Mesothelial cell of epicardium (in vitro differentiated cells): ENCODE data around the gene TEX35. TPM values are rescaled to one million over a fixed set of nuclear protein-coding genes. Genes with fewer than 3 reads are reported as not detected.

Experiments
- DNase-seq, 2 experiments: peaks; one replicate each; pipeline ENCODE4 v3.0.0; 2021; ENCODE audit warnings: low spot score in 2 of 2; ENCODE audit not compliant: unreplicated experiment in 2 of 2
- H3K27ac Mint-ChIP-seq: 2 replicates; pipeline ENCODE4 v1.8.0; 2021; ENCODE audit warnings: mixed read lengths
- H3K27me3 Mint-ChIP-seq: 2 replicates; pipeline ENCODE4 v1.8.0; 2021; ENCODE audit warnings: low read depth, mixed read lengths
- H3K36me3 Mint-ChIP-seq: 2 replicates; pipeline ENCODE4 v1.8.0; 2021; ENCODE audit warnings: mixed read lengths
- H3K4me1 Mint-ChIP-seq: 2 replicates; pipeline ENCODE4 v1.8.0; 2021; ENCODE audit warnings: mixed read lengths
- H3K4me3 Mint-ChIP-seq: 2 replicates; pipeline ENCODE4 v1.8.0; 2021; ENCODE audit warnings: mild to moderate bottlenecking, moderate library complexity, mixed read lengths
- H3K9me3 Mint-ChIP-seq: 2 replicates; pipeline ENCODE4 v1.8.0; 2021; ENCODE audit warnings: mixed read lengths
- total RNA-seq: library from RNA; stranded (reverse); gene quantifications from 3 replicates; pipeline ENCODE4 v1.2.1, GENCODE V29; 2021
- TF ChIP-seq, protein P1 (sequence below): fragments of 200-600 bp; sonication (generic); IDR thresholded peaks from one replicate; pipeline ENCODE4 v1.5.0; 2021; ENCODE audit warnings: antibody characterized with exemption; ENCODE audit not compliant: unreplicated experiment

TEX35 gene
- total RNA-seq, 1 donor from 2014 or later: not detected

DNA sequence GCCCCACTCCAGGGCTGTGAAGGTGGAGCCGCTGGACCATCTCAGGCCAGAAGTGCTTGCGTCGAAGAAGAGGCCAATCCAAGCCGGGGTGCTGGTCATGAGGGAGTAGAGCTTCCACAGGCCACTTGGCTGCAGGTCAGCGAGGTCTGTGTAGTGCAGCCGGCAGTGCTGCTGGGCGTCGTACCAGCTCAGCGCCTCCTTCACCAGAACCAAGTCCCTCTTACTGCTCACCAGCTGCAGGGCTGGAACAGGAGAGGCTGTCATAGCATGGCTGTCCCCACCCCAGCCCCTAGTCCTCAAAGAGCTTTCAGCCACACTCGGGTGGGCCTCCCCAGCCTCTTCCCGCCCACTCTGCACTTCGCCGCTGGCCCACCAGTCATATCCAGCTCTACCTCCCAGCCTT lies 18.3 kb upstream of the TEX35 start:
- no peak for DNase-seq
- Mint-ChIP-seq H3K9me3 (no peaks in the 10 kb centered on the region), H3K27me3 (no peaks in the 10 kb centered on the region), H3K4me1 (no peaks in the 10 kb centered on the region), H3K4me3 (no peak overlapping the region), H3K27ac (no peak overlapping the region), H3K36me3 (no peaks in the 10 kb centered on the region)
- TF ChIP-seq, protein P1, sequence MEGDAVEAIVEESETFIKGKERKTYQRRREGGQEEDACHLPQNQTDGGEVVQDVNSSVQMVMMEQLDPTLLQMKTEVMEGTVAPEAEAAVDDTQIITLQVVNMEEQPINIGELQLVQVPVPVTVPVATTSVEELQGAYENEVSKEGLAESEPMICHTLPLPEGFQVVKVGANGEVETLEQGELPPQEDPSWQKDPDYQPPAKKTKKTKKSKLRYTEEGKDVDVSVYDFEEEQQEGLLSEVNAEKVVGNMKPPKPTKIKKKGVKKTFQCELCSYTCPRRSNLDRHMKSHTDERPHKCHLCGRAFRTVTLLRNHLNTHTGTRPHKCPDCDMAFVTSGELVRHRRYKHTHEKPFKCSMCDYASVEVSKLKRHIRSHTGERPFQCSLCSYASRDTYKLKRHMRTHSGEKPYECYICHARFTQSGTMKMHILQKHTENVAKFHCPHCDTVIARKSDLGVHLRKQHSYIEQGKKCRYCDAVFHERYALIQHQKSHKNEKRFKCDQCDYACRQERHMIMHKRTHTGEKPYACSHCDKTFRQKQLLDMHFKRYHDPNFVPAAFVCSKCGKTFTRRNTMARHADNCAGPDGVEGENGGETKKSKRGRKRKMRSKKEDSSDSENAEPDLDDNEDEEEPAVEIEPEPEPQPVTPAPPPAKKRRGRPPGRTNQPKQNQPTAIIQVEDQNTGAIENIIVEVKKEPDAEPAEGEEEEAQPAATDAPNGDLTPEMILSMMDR: no peak

DNA sequence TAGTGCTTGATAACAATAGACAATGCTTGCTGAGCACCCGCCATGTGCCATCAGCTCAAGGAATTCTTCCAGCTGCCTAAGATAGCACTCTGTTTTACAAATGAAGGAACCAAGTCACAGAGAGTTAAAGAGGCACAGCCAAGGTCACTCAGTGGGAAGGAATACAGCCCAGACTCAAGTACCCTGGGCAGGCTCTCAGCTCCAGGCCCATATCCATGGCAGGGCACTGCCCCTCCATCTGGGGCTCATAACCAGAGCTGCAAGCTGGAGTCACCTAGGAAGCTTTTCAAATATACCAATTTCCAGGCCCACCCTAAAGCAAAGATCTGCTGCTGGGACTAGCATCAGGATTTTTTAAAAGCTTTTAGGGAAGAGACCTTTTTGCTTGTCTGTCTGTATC lies 17.8 kb upstream of the TEX35 start:
- H3K36me3 Mint-ChIP-seq: no peaks in the 10 kb centered on the region
- H3K27ac Mint-ChIP-seq: no peak overlapping the region
- no peak overlapping the region for H3K4me3 Mint-ChIP-seq
- no peaks in the 10 kb centered on the region for H3K9me3 Mint-ChIP-seq
- no peaks in the 10 kb centered on the region for H3K4me1 Mint-ChIP-seq
- no peaks in the 10 kb centered on the region for H3K27me3 Mint-ChIP-seq
- DNase-seq: no peak
- TF ChIP-seq, protein P1: no peak

DNA sequence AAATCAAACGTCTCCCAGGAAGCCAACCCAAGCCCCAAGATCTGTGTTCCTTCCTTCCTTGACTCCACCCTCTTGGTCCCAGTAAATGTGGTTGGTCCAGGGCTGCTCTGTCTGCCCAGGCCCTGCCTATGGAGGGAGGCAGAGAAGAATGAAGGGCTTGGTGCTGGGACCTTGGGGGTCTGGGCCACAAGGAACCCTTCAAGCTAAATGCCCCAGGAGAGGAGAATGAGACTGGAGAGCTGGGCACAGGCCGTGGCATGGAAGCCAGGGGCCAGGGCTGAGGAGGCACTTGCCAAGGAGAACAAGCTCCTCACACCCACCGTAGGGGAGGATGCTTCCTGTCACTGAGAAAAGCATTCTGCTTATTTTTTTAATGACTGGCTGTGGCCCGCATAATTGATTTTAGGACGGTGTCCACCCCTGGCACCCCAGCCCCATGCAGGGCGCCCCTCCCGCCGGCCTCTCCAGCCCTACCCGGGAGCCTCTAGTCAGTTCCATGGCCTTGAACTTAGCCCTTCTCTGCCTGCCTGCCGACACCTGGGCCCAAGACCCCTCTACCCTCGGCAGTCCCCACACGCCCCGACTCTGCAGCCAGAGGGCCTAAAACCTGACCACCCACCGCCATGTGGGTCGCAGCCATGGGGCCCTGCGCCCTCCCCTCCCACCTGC lies 17.0 kb upstream of the TEX35 start:
- H3K27me3 Mint-ChIP-seq: no peaks in the 10 kb centered on the region
- TF ChIP-seq, protein P1: no peak
- H3K9me3 Mint-ChIP-seq: no peaks in the 10 kb centered on the region

DNA sequence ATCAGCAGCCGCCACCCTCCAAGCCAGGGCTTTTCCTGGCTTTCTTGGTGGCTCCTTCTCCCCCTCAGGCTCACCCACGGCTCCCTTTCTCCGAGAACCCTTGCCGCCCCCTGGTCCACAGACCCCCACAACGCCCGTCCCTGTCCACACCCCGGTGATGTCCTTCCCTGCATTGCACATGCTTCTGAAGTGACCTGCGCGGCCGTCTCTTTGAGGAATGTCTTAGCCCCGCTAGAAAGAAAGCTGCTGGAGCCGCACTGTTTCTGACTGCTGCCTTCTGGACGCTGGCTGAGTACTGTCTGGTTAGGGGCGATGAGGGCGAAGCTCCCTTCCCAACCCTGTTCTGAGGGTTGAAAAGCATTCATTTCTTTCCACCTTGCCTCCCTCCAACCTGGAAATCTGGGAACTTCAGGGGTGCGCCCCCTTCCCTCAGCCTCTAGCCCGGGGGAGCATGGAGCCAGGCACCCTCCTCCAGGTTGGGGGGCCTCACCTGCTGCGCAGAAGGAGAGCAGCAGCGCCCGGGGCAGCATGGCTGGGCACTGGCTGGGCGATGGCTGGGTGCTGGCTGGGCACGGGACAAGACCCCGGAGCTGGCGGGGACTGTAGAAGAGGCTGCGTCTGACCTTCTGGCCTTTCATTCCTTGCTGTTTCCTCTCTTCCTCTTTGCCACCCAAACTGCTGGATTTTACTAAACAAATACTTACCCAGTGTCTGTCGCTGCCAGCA lies 16.3 kb upstream of the TEX35 start, which contains the start of gene CLEC20A:
Gene CLEC20A, minus strand, starts transcription at position 555 of the 726 bp plus-strand sequence. Its CDS starts 25 bp downstream, at position 530.
- TF ChIP-seq, protein P1: no peak
- H3K27me3 Mint-ChIP-seq: no peaks in the 10 kb centered on the region
- no peaks in the 10 kb centered on the region for H3K9me3 Mint-ChIP-seq
- no peaks in the 10 kb centered on the region for H3K4me1 Mint-ChIP-seq
- DNase-seq: no peak
- H3K36me3 Mint-ChIP-seq: no peaks in the 10 kb centered on the region
- no peak within 1 kb of the TSS for H3K27ac Mint-ChIP-seq
- no peak within 1 kb of the TSS for H3K4me3 Mint-ChIP-seq

More for the DNA sequence above, 17.0 kb upstream of the TEX35 start:
- H3K36me3 Mint-ChIP-seq: no peaks in the 10 kb centered on the region
- no peak overlapping the region for H3K27ac Mint-ChIP-seq
- no peak for DNase-seq
- no peak overlapping the region for H3K4me3 Mint-ChIP-seq
- H3K4me1 Mint-ChIP-seq: no peaks in the 10 kb centered on the region

DNA sequence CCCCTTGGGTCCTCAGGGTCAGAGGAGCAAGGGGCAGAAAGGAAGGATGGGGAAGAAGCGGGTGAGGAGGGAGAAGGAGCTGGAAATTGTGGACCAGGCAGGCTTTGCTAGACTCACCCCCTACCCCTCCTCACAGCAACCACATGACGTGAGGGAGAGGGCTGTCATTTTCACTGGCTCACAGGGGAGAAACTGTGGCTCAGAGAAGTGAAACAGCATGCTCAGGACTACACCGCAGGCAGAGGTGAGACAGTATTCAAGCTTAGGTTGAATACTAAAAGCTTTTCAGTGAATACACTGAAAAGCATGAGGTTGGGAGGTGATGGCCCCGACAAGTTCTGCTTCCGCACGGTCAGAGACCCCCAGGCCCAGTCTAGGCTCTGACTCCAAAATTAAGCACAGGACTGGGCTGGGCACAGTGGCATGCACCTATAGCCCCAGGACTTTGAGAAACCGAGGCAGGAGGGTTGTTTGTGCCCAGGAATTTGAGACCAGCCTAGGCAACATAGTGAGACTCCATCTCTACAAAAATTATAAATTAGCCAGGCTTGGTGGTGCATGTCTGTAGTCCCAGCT lies 14.9 kb upstream of the TEX35 start:
- no peaks in the 10 kb centered on the region for H3K36me3 Mint-ChIP-seq
- no peak overlapping the region for H3K4me3 Mint-ChIP-seq
- H3K9me3 Mint-ChIP-seq: no peaks in the 10 kb centered on the region
- H3K27me3 Mint-ChIP-seq: no peaks in the 10 kb centered on the region
- TF ChIP-seq, protein P1: no peak
- no peak overlapping the region for H3K27ac Mint-ChIP-seq
- no peaks in the 10 kb centered on the region for H3K4me1 Mint-ChIP-seq
- DNase-seq: no peak
